Liver (tissue), 3 donors: ENCODE results near the gene IQCF2.

ENCODE experiments used
- CTCF ChIP-seq: fragments of 150-350 bp; IDR thresholded peaks from 2 replicates; pipeline ENCODE4 v1.5.1; 2017; ENCODE audit warnings: improper control_type of control experiment, low read depth, low read length; ENCODE audit not compliant: missing input control
- GABPA ChIP-seq, 2 donors: IDR thresholded peaks in 1 of 2; conservative IDR thresholded peaks in 1 of 2; 2 replicates each; pipeline ENCODE4 v1.6.1; 2016; ENCODE audit warnings: antibody characterized with exemption in 2 of 2, mild to moderate bottlenecking in 1 of 2, moderate library complexity in 1 of 2
- MAX ChIP-seq: IDR thresholded peaks from 2 replicates; pipeline ENCODE4 v1.6.1; 2016; ENCODE audit warnings: antibody characterized with exemption
- RAD21 ChIP-seq, 2 donors: IDR thresholded peaks; 2 replicates each; pipeline ENCODE4 v1.6.1; 2016; ENCODE audit warnings: antibody characterized with exemption in 2 of 2, mild to moderate bottlenecking in 2 of 2
- TAF1 ChIP-seq: conservative IDR thresholded peaks from 2 replicates; pipeline ENCODE4 v1.6.1; 2016; ENCODE audit warnings: antibody characterized with exemption, mild to moderate bottlenecking
- ZBTB33 ChIP-seq: IDR thresholded peaks from 2 replicates; pipeline ENCODE4 v1.6.1; 2016; ENCODE audit warnings: antibody characterized with exemption
- donor health status: healthy.
- donor health status: healthy.

DNA sequence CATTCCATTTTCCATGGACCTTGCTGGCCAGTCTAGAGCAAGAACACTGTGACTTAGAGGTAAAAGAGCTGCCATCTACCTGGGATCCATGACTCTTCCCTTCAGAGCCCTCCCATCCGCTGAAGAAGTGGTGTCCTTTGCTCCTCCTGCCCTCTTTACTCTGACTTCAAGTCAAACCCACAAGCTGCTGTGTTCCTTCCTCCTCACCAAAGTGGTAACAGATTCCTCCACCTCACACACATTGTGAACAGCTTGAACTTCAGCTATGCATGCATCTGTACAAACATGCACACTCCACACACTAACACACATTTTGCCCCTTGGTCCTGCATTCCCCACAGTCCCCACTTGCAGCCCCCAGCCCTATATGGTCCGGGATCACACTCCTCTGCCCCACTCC, 13.0 kb downstream of the IQCF2 start:
- TF ChIP-seq CTCF = no peak
- no peak for TF ChIP-seq TAF1
- TF ChIP-seq ZBTB33 = no peak
- no peak for TF ChIP-seq GABPA (IDR thresholded peaks at IDR 0.05 in 1 of 2, conservative IDR thresholded peaks at IDR 0.05 in 1 of 2)
- no peak for TF ChIP-seq MAX
- TF ChIP-seq RAD21 (IDR thresholded peaks at IDR 0.05) = no peak
